IMR-90 (cell line): ENCODE measurements around the gene GPR137. TPM values are rescaled to one million over a fixed set of nuclear protein-coding genes. Genes with fewer than 3 reads are reported as not detected.

Experiments used
- ATAC-seq: fragments of 200-7000 bp; cut with Tn5 transposase; 2 replicates; pipeline ENCODE4 v1.9.1; 2020; ENCODE audit warnings: low read depth, mild to moderate bottlenecking, moderate library complexity
- BruUV-seq: library from RNA; stranded (reverse); fragments of 400-500 nt; replicated peaks from 2 replicates; lab custom pipeline; 2021; lab: Mats Ljungman, UMichigan
- CTCF ChIA-PET: fragments of 300-600 bp; formaldehyde crosslinking; extraction: SDS; loops from one replicate; lab custom pipeline; 2021; ENCODE audit warnings: antibody characterized with exemption; lab: Yijun Ruan, JAX
- POLR2A ChIA-PET: fragments of 300-600 bp; sonication (Branson Sonifier 250); formaldehyde crosslinking; loops from one replicate; lab custom pipeline; 2022; ENCODE audit warnings: antibody characterized with exemption; ENCODE audit not compliant: unreplicated experiment; lab: Charles Lee
- DNase-seq: peaks from one replicate; pipeline ENCODE4 v3.0.0; 2013
- H2AFZ ChIP-seq: replicated peaks from 2 replicates; pipeline ENCODE3; 2013; ENCODE audit warnings: low read length, mild to moderate bottlenecking; ENCODE audit not compliant: poor library complexity
- H2AK5ac ChIP-seq: 2 replicates; pipeline ENCODE4 v1.6.1; 2013; ENCODE audit warnings: low read depth, low read length, inconsistent platforms
- H2AK9ac ChIP-seq: replicated peaks from 2 replicates; pipeline ENCODE3; 2013; ENCODE audit warnings: mild to moderate bottlenecking, low read depth, low read length, moderate library complexity; ENCODE audit not compliant: poor library complexity
- H2BK120ac ChIP-seq: 2 replicates; pipeline ENCODE4 v1.6.1; 2013; ENCODE audit warnings: low read depth, low read length, inconsistent platforms
- H2BK15ac ChIP-seq: 3 replicates; pipeline ENCODE4 v1.6.1; 2013; ENCODE audit warnings: low read depth, low read length, inconsistent platforms
- H2BK20ac ChIP-seq: 2 replicates; pipeline ENCODE4 v1.6.1; 2013; ENCODE audit warnings: low read depth, mild to moderate bottlenecking, inconsistent platforms, low read length, moderate library complexity
- H2BK5ac ChIP-seq: 2 replicates; pipeline ENCODE4 v1.6.1; 2013; ENCODE audit warnings: mild to moderate bottlenecking, low read depth, low read length, inconsistent platforms; ENCODE audit not compliant: poor library complexity, severe bottlenecking
- H3K14ac ChIP-seq: replicated peaks from 2 replicates; pipeline ENCODE4 v1.6.1; 2013; ENCODE audit warnings: low read depth, low read length, inconsistent platforms
- H3K18ac ChIP-seq: 2 replicates; pipeline ENCODE4 v1.6.1; 2013; ENCODE audit warnings: low read depth, low read length, control low read depth
- H3K23ac ChIP-seq: 2 replicates; pipeline ENCODE4 v1.6.1; 2013; ENCODE audit warnings: low read depth, low read length, inconsistent platforms
- H3K27ac ChIP-seq: 2 replicates; pipeline ENCODE4 v1.5.1; 2013; ENCODE audit warnings: mild to moderate bottlenecking, control low read depth, low read length; ENCODE audit not compliant: insufficient read depth
- H3K27me3 ChIP-seq: 2 replicates; pipeline ENCODE4 v1.6.1; 2013; ENCODE audit warnings: low read length; ENCODE audit not compliant: control insufficient read depth, insufficient read depth
- H3K36me3 ChIP-seq: 2 replicates; pipeline ENCODE4 v1.6.1; 2013; ENCODE audit warnings: low read length, mixed read lengths; ENCODE audit not compliant: control insufficient read depth, insufficient read depth
- H3K4ac ChIP-seq: 2 replicates; pipeline ENCODE4 v1.6.1; 2013; ENCODE audit warnings: low read depth, low read length, inconsistent platforms
- H3K4me1 ChIP-seq: 2 replicates; pipeline ENCODE4 v1.6.1; 2013; ENCODE audit warnings: low read length, mixed read lengths; ENCODE audit not compliant: control insufficient read depth, insufficient read depth
- H3K4me2 ChIP-seq: 2 replicates; pipeline ENCODE4 v1.6.1; 2013; ENCODE audit warnings: low read depth, mild to moderate bottlenecking, control low read depth, low read length, moderate library complexity
- H3K4me3 ChIP-seq: 2 replicates; pipeline ENCODE4 v1.5.1; 2013; ENCODE audit warnings: low read depth, mild to moderate bottlenecking, control low read depth, low read length, moderate library complexity; ENCODE audit not compliant: insufficient read depth
- H3K56ac ChIP-seq: 2 replicates; pipeline ENCODE4 v1.6.1; 2013; ENCODE audit warnings: low read length, inconsistent platforms; ENCODE audit not compliant: insufficient read depth; ENCODE audit errors: extremely low read depth
- H3K79me1 ChIP-seq, 2 experiments: 2 replicates each; pipeline ENCODE4 v1.6.1; 2013; ENCODE audit warnings: low read length in 2 of 2, inconsistent platforms in 1 of 2, low read depth in 1 of 2
- H3K9ac ChIP-seq: 2 replicates; pipeline ENCODE4 v1.6.1; 2013; ENCODE audit warnings: low read depth, low read length, control low read depth
- H3K9me1 ChIP-seq: 2 replicates; pipeline ENCODE4 v1.6.1; 2013; ENCODE audit warnings: low read length, inconsistent platforms; ENCODE audit not compliant: insufficient read depth
- H3K9me3 ChIP-seq: 2 replicates; pipeline ENCODE4 v1.6.1; 2013; ENCODE audit warnings: low read length; ENCODE audit not compliant: control insufficient read depth, insufficient read depth
- H4K20me1 ChIP-seq: 2 replicates; pipeline ENCODE4 v1.6.1; 2013; ENCODE audit warnings: low read length, inconsistent platforms; ENCODE audit not compliant: insufficient read depth
- H4K5ac ChIP-seq: 2 replicates; pipeline ENCODE4 v1.6.1; 2013; ENCODE audit warnings: mild to moderate bottlenecking, low read depth, low read length, control low read depth
- H4K8ac ChIP-seq, 2 experiments: 2 replicates each; pipeline ENCODE4 v1.6.1; 2013; ENCODE audit warnings: low read depth in 2 of 2, low read length in 2 of 2, control low read depth in 1 of 2, inconsistent platforms in 1 of 2
- H4K91ac ChIP-seq: 2 replicates; pipeline ENCODE4 v1.6.1; 2013; ENCODE audit warnings: low read depth, low read length, inconsistent platforms; ENCODE audit not compliant: insufficient read depth
- WGBS, 2 experiments: methylation state at CpG; one replicate each; pipeline versions ENCODE4 v1.1.5 to v1.1.7; 2013; ENCODE audit warnings: missing lambda C conversion rate in 2 of 2; ENCODE audit not compliant: insufficient read length in 1 of 2; ENCODE audit errors: extremely low coverage in 2 of 2; 5-methylcytosine and 5-hydroxymethylcytosine counted together
- dilution Hi-C: fragments of 300-500 bp; cut with HindIII; formaldehyde crosslinking; loops from one replicate; pipeline ENCODE4 v1.14.3; 2018; ENCODE audit warnings: low sequenced_read_pairs; ENCODE audit not compliant: unreplicated experiment
- in situ Hi-C: fragments of 300-500 bp; cut with MboI; formaldehyde crosslinking; loops from 3 replicates; pipeline ENCODE4 v1.14.3; 2019; ENCODE audit warnings: low sequenced_read_pairs, inconsistent platforms, mixed read lengths
- intact Hi-C: fragments of 100-400 bp; cut with micrococcal nuclease; formaldehyde crosslinking; loops from 2 replicates; pipeline ENCODE4 v1.10.0; 2022
- polyA plus RNA-seq, 3 experiments: library from polyadenylated mRNA; depleted of rRNA; stranded (reverse); fragments of >200 nt; gene quantifications; 2 replicates each; pipeline ENCODE4 v1.2.3, GENCODE V29; 2012; ENCODE audit warnings: low replicate concordance in 1 of 3
- total RNA-seq: library from RNA; depleted of rRNA; stranded (reverse); fragments of >200 nt; gene quantifications from 2 replicates; pipeline ENCODE4 v1.2.3, GENCODE V29; 2012
- TF ChIP-seq, protein P1 (sequence below): conservative IDR thresholded peaks from 2 replicates; pipeline ENCODE4 v1.5.1; 2012; ENCODE audit warnings: mild to moderate bottlenecking, low read depth, low read length, improper control_type of control experiment

Gene GPR137
- total and polyA plus RNA-seq, 2 of the 4 experiments (the other 2 are of a cell fraction) = 3.6 to 26.0 TPM

DNA sequence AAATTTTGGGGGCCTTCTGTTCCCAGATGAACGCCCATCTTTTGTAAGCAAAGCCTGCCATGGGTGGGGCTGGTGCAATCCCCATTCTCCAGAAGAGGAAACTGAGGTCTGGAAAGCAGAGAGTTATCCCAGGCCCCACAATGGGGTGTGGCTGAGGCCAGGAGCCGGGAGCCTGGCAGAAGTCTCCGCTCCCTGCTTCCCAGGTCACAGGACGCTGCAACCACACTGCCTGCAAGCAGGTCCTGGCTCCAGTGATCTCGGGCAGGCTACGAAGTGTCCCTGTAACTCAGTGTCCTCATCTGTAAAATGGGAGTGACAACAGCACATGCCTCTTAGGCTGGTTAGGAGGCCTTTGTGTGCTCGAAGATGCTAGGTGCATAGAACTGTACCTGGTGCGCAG, 32.6 kb upstream of the GPR137 start:
- peak overlapping the region; percentile 68 for H2AK9ac ChIP-seq
- TF ChIP-seq, protein P1, sequence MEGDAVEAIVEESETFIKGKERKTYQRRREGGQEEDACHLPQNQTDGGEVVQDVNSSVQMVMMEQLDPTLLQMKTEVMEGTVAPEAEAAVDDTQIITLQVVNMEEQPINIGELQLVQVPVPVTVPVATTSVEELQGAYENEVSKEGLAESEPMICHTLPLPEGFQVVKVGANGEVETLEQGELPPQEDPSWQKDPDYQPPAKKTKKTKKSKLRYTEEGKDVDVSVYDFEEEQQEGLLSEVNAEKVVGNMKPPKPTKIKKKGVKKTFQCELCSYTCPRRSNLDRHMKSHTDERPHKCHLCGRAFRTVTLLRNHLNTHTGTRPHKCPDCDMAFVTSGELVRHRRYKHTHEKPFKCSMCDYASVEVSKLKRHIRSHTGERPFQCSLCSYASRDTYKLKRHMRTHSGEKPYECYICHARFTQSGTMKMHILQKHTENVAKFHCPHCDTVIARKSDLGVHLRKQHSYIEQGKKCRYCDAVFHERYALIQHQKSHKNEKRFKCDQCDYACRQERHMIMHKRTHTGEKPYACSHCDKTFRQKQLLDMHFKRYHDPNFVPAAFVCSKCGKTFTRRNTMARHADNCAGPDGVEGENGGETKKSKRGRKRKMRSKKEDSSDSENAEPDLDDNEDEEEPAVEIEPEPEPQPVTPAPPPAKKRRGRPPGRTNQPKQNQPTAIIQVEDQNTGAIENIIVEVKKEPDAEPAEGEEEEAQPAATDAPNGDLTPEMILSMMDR = no peak

More for the DNA sequence above, 32.6 kb upstream of the GPR137 start:
- Histone ChIP-seq H4K91ac (no peak overlapping the region), H2BK5ac (no peak overlapping the region), H3K79me1 (peaks cover 8 to 59% of the 10 kb centered on the region in 2 experiments), H3K27ac (no peak overlapping the region), H3K9me3 (no peaks in the 10 kb centered on the region), H3K4me3 (no peak overlapping the region; the same call in 1 of the 2 replicates), H3K14ac (no peak overlapping the region), H4K5ac (no peak overlapping the region), H3K23ac (no peak overlapping the region), H2BK20ac (no peak overlapping the region), H2AK5ac (peak overlapping the region; percentile 47; the same call in 1 of the 2 replicates), H3K27me3 (no peaks in the 10 kb centered on the region), H3K36me3 (peaks cover 20% of the 10 kb centered on the region), H3K56ac (no peak overlapping the region), H4K20me1 (peaks cover 5% of the 10 kb centered on the region; the same call in 1 of the 2 replicates), H3K9ac (0 out of 2 replicates have a peak overlapping the region, but pooled peaks have one; percentile 2), H3K4me2 (peak overlapping the region; percentile 43), H3K4me1 (peaks cover 10% of the 10 kb centered on the region), H3K9me1 (no peaks in the 10 kb centered on the region), H3K4ac (0 out of 2 replicates have a peak overlapping the region, but pooled peaks have one; percentile 4), H2BK15ac (no peak overlapping the region), H4K8ac (no peak overlapping the region), H2AFZ (no peak overlapping the region), H3K18ac (no peak overlapping the region), H2BK120ac (no peak overlapping the region)
- no peak for ATAC-seq
- in situ Hi-C loops (no loop called here), intact Hi-C loops (no loop called here), dilution Hi-C loops (no loop called here)
- CTCF ChIA-PET = interaction anchor here (1.4 kb wide), 1 partner anchor 52 kb away, joined by 4 read pairs; no protein-coding TSS in a partner anchor
- no TSS peak for BruUV-seq
- POLR2A ChIA-PET = interaction anchor here (0.7 kb wide), 1 partner anchor 11 kb away, joined by 3 read pairs; no protein-coding TSS in a partner anchor
- no peak for DNase-seq
- 82% methylated on average over 5 of the region's 8 CpGs; no CpG with 5 or more reads in 1 of the 2 experiments for WGBS, 2 experiments
